NCI-H2227 (cell line): ENCODE data around the gene PRDM16.
A peak's percentile ranks its signal among the peaks of the same experiment; 100 is the strongest.

Experiments used
- DNase-seq: peaks from one replicate; lab custom pipeline; 2025; ENCODE audit not compliant: unreplicated experiment; lab: John Stamatoyannopoulos, UW

The PRDM16 gene

DNA sequence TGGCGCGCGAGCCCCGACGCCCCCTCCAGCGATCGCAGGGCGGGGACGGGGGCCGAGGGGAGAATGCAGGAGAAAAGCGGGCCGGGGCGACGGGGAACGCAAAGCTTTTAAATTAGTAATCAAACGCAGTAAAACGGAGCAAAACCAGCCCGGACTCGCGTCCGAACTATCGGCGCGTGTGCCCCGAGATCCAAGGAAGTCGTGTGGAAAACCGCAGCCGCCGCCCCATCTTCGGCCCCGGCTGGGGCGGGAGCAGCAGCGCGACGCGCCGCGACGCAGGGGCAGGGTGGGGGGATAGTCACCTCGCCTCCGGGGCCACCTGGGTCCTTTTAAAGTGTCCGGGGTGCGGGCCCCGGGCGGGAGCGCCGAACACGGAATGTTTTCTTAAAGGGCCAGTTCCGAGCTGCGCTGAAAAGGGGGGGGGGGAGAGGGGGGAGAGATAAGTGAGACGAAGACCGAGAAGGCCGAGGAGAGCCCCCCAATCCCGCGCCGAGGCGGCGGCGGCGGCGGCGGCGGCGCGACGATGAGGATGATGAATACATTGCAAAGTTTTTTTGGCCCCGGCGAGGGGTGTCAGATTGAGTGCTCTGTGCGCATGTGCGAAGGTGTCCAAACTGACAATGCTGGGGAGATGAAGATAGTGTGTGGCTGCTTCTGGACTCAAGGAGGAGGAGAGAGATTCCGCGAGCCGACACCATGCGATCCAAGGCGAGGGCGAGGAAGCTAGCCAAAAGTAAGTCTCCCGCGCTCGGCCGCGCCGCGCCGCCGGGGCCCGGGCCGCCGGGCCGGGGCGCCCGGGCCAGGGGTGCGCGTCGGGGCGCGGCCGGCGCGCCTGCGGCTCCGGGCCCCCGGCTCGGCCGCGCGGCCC, at the start of gene PRDM16:
PRDM16 (plus strand) TSS at position 640 of the 868 bp plus-strand sequence; CDS start at position 697, 57 bp downstream.
- peak; percentile 18 for DNase-seq

DNA sequence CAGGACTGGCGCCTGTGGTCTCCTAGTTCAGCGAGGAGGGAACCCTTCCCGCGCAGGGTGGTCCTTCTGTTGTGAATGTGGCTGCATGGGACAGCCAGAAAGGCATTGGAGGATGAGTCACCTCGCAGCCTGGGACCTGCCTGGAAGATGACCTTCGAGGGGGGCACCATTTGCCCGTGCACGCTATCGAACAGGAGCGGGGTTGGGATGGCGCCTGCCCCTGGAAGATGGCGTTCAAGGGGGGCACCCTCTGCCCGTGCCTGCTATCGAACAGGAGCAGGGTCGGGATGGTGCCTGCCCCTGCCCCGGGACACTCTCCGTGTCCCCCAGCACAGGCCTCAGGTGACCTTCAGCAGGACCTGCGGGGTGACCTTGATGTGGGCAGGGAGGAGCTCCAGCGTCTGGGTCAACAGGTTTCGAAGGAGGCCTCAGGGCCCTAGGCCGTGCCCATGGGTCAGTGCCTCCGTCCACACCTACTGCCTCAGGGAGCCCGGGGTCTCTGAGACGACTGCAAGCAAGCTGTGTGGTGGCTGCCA, 49.4 kb upstream of the PRDM16 start:
- no peak for DNase-seq

DNA sequence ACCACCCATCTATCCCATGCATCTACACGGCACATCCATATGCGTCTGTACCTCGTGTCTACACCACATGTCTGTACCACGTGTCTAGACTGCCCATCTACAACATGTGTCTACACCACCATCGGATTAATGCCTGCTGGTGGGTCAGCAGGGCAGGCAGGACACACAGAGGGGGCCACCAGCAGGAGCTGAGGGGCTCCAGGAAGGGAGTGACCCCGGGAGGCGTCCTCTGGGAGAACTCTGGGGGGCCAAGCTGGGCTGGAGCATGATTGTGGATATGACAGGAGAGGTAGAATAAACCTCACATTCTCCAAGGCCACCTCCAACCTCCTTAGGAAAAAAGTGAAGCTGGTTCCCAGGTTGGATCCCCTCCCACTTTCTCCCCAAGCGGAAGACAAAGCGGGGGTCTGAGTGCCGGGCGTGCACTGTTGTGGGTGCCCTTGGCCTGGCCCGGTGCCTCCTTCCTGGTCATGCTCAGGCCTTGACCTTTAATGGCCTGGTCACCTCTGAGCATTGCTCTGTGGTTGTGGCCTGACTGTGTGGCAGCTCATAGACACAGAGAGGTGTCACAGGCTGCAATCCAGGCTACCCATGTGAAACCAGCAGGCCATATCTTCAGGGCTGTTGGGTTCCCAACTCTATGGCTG, 48.6 kb upstream of the PRDM16 start:
- DNase-seq = no peak

DNA sequence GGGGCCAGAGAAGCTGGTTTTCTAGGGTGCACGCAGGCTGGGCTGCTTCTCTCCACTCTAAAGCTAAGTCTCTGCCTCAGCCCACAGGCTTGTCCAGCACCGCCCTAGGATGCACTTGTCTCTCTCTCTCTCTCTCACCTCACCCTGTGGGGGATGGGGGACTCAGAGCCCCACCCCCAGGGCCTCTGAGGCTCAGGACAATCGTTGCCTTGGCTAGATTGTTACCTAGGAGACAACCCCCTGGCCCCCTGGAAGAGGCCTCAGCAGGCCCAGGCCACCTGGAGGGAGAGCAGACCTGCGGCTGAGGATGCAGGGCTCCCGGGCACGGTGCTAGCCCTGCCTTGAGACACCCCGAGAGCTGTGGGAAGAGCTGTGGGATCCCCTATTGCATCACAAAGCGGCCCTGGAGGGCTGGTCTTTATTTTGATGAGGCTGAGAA, 47.8 kb upstream of the PRDM16 start, which contains the start of gene ACTRT2:
ACTRT2 (plus strand) TSS at position 235 of the 439 bp plus-strand sequence. CDS start 220 bp downstream, outside the sequence.
- no peak for DNase-seq

DNA sequence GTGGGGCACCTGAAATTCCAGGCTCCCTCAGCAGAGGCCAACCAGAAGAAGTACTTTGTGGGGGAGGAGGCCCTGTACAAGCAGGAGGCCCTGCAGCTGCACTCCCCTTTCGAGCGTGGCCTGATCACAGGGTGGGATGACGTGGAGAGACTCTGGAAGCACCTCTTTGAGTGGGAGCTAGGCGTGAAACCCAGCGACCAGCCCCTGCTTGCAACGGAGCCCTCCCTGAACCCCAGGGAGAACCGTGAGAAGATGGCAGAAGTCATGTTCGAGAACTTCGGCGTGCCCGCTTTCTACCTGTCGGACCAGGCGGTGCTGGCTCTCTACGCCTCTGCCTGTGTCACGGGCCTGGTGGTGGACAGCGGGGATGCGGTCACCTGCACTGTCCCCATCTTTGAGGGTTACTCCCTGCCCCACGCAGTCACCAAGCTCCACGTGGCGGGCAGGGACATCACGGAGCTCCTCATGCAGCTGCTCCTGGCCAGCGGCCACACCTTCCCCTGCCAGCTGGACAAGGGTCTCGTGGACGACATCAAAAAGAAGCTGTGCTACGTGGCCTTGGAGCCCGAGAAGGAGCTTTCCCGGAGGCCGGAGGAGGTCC, 47.1 kb upstream of the PRDM16 start:
- no peak for DNase-seq

DNA sequence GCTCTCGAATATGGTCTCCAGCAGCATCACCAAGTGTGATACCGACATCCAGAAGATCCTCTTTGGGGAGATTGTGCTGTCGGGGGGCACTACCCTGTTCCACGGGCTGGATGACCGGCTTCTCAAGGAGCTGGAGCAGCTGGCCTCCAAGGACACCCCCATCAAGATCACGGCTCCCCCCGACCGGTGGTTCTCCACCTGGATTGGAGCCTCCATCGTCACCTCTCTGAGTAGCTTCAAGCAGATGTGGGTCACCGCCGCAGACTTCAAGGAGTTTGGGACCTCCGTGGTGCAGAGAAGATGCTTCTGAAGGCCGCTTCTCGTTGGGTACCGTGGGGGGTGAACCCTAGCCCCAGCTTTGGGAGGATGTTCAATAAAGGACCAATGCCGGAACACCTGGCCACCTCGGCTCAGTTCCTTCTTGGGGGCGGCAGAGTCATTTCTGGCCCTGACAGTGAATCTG, 46.5 kb upstream of the PRDM16 start:
- DNase-seq = no peak

DNA sequence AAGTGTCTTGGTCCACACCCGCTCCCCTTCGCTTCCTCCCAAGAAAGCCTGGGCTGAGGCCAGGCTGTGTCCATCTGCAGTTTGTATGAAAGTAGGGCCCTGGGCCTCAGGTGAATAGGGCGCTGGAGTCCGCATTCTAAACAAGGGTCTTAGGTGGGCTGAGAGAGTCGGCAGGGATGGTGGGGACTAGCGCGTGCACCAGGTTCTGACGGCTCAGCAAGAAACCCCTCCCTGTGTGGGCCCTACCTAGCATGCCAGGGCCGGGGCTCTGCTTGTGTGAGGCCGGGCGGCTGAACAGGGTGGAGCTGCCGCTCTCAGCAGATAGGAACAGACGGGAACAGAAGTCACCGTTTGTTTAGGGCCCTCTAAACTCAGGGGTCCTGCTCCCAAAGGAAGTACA, 46.0 kb upstream of the PRDM16 start:
- no peak for DNase-seq

DNA sequence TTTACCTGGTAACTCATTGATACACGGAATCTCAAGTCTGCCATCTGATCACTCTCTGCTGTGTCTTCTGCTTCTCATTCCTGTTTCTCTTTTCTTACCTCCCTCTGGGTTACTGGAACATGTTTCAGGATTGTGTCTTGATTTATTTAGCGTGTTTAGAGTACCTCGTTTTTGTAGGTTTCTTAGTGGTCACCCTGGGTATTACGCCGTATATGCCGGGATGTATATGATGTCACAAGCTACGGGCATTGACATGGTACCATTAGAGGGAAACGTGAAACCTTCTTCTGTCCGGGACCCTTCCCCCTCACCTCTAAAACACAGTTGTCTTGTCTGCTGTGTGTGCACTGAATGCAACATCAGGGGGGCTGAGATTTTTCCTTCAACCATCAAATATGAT, 45.0 kb upstream of the PRDM16 start:
- DNase-seq = no peak

DNA sequence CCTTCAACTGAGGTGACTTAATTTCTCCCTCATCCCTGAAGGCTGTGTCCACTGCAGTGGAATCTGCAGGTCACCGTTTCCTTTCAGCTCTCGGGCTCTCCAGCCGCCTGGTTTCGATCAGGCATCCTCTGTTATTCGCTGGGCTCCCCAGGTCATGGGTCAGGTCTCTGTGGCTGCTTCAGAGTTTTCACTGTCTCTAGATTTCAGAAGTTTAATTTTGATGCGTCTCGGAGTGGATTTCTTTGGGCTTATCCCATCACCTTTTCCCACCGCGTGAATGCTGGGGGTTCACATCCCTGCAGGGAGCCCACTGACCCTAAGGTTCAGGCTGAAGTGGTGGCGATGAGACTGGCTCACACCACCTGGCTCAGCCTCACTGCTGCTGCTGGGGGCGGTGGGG, 44.4 kb upstream of the PRDM16 start:
- DNase-seq = no peak

DNA sequence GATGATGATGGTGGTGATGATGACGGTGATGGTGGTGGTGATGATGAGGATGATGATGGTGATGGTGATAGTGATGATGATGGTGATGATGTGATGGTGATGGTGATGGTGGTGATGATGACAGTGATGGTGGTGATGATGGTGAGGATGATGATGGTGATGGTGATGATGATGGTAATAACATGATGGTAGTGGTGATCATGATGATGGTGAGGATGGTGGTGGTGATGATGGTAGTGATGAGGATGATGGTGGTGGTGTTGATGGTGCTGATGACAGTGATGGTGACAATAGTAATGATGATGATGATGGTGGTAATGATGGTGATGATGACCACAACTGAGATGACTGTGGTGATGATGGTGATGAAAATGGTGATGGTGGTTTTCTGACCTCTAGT, 42.9 kb upstream of the PRDM16 start:
- DNase-seq = no peak

DNA sequence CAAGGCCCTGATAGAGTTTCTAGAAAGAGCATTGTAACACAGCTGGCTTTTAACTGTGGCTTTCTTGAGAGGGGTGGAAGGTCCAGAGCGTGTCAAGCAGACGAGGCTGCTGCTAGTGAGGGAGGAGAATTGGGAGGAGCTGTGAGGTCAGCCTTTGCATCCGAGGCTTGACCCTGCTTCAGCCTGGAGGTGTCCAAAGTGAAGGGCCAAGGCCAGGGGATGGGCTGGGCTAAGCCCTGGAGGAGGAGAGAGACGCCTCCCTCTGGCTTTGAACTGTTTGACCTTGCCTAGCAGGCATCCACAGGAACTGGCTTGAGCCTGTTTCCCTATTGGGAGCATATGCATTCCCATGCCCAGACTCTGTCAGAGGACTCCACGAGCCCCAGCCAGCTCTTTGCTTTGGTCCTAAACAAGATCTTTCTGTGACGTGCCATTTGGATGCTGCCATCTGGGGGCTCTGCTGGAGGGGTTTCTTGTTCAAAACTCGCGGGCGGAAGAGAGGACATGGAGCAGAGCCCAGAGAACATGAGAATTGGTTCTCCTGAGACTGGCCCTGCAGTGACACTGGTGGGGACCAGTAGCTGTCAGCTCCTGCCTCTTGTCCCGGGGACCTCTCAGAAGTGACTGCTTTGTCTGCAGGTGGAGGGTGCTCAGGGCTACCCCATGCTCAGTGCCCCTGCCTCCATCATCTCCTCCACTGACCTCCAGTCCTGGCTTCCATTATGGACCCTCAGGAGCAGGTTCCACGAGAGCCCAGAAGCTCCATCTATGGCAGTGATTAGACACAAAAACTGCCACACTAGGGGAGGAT, 42.2 kb upstream of the PRDM16 start:
- DNase-seq = no peak

DNA sequence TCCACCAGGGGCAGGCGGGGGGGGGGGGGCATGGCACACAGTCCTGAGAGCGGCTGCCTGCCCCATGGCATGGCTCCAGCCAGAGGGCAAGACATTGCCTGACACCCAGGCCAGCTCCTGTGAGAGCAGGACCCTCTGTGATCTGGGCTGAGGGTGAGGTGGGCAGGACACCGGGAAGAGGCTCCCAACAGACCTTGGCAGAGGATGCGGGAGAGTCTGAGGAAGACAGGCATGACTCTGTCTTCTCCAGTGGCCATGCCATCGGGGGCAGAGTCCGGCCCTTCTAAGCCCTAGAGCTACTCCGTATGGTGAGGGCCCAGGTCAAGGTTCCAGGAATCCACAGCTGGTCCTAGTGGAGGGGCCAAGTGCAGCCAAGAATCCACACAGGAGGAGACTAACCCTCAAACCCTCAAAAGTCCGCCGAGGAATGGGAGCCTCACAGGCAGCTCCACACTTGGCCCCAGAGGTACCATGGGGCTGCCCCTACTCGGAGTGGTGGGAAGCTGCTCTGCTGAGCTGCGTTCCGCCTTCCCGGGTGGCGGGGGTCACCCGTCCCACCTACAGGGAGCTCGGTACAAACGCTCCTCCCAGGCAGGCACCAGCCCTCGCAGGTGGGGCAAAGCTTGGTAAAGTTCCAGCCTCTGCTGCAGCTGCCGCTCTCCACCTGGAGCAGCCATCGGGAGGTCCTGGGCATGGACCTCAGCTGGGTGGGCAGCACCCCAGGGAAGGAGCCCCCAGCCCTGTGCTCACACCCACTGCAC, 41.2 kb upstream of the PRDM16 start:
- no peak for DNase-seq

DNA sequence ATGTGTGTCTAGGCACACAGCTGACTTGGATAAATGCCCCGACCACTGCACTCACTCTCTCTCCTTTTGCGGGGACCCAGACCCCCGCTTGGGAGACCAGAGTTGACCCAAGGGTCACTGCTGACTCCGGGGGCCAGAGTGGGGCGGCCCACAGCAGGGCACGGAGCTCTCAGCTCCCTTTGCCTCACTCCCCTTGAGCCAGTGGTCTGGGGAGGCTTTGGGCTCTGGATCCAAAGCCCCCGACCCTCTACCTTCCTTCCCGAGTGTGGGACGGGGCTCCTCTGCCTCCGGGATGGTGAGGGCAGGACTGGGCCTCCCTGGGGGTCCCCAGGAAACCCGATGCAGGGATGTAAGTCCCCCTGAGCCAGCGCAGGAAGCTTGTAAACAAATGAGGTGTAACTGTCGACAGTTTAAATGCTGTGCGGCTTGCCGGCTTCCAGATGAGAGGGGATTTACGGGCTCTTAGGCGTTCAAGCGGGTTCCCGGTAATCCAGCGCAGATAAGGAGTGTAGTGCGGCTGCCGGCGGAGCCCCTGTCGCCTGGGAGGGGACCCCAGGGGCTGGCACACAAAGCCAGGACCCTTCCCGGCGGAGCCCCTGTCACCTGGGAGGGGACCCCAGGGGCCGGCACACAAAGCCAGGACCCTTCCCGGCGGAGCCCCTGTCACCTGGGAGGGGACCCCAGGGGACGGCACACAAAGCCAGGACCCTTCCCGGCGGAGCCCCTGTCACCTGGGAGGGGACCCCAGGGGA, 40.3 kb upstream of the PRDM16 start:
- DNase-seq = no peak

DNA sequence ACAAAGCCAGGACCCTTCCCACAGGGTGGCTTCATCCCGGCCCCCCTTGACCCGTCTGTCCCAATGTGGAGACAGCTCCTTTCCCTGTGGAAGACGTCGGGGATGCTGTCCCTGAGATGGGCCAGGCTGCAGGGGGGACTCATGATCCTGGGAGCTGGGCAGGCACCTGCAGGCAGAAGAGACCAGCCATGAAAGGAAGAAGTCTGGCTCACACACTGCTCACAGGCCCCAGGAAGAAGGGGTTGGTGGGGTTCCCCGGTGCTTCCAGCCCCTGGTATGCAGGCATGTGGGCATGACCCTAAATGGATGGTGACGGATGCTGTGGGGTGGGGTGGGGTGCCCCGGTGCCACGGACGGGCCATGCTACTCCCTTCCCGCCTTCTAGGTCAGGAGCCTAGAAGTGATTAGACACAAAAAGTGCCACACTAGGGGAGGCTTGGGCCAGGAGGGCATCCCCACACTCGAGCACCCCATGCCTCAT, 39.5 kb upstream of the PRDM16 start:
- no peak for DNase-seq

DNA sequence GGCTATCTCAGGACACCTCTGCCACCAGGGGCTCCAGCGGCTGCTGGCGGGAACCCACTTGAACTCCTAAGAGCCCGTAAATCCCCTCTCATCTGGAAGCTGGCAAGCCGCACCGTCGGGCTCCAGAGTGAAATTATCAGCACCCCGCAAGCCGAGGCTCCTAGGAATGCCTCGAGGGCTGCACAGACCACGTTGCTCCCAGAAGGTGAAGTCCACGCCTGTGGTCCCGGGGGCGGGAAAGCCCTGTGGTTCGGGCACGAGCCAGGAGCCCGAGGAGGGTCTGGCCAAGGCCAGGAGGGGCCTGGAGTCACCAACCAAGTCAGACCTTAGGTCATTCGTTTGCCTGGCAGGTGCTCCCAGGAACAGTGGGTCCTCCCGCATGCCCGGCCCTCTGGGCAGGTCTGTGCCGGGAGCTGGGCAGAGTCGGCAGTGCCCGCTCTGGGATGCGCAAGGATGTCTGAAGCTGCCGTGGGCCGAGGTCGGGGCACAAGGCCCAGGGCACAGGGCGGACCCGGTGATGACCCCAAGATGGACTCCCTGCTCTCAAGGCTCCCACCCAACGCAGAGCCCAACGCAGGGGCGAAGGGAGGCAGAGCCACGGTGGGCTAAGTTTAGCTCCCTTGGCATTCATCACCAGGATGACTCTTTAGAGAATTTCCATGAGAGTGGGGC, 38.9 kb upstream of the PRDM16 start:
- no peak for DNase-seq

DNA sequence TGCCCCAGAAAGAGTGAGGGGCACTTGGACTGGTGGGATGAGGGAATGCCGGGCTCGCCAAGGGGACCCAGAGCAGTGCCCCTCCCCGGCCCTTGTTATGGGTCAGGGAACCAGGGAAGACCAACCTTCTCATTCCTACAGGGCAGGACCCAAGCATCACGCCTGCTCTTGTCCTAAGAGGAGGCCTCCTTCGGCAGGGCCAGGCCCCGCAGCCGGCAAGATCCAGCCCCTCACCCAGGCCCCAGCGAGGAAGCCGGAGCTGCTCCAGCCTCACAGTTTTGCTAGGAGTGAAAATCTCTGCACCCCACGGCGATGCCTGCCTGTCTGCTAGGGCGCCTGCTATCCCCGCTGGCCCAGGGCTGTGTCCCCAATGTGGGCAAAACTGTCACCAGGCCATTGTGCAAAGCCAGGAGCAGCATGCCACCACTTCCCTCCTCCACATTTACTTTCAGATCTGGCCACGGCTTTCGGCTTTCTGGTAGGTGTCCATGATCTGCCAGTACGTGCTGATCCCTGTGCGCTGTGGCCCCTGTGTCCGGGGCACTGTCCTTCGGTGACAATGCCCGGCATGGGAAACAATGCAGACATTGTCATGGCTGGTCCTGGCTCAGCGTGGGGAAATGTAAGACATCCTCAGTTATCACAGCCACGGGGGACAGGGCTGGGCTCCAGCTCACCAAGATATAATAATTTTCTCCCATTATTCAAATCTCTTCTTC, 38.2 kb upstream of the PRDM16 start:
- no peak for DNase-seq

DNA sequence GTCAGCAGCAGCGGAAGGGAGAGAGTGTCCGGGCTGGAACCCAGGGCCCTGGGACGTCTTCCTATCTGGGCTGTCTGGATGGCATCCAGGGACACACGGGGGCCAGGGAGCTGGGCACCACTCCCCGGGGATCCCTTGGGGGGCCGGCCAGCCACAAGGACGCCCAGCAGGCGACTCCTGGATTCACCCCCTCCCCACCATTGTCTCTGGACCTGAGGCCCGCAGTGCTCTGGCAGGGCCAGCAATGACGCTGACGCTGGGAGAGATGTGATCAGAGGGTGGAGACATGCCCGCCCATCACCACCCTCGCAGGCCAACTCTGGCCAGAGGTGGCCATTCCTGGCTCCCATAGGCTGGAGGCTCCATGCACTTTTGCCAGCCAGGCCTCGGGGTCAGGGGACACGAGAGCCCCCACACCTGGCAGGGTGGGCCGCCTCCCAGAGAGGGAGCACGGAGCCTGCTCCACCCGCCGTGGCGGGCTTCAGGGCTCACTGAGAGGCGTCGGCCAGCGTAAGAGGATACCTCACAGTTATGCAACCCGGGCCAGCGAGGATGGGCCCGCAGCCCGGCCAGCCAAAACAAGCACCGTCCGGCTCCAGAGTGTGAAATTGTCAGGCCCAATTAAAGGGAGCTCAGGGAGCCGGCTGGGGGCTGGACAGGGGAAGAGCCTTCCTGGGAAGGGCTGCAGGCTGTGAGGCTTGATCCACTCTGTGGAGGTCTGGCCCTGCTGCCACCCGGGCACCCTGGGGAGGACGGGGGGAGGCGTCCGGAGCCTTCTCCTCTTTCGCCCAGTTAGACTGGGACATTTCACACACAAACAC, 37.4 kb upstream of the PRDM16 start:
- no peak for DNase-seq
